ENCODE results near the gene HOXA1. TPM values are rescaled to one million over a fixed set of nuclear protein-coding genes. Genes with fewer than 3 reads are reported as not detected.
"Not testable (repeated sequence)": the region's sequence is repeated elsewhere in the genome, so short reads cannot be mapped to it uniquely, and the experiment has no call there.

Gene HOXA1
- total RNA-seq, 1 donor from 2014 or later = 0.16 TPM

DNA sequence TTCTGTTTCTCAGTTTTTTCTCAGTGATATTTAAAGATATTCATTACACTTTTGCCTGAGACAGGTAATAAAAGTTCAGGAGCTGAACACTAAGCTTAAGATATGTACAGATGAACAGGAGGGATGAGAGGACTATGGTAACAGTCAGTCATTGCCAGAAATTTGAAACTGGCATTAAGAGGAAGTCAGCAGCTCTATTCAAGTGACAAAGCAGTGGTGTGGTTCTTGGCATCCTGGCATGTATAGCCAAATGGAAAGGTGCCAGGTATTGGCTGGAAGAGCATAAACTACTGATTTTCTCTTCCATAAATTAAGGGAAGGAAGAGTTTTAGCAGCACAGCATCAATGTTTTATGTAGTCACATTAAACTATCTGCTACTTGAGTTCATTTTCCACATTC lies 22.7 kb downstream of the HOXA1 start:
- DNase-seq (ENCODE audit: low spot score) = no peak
- H3K36me3 Mint-ChIP-seq (ENCODE audit: low read depth) = no peaks in the 10 kb centered on the region
- no peak overlapping the region for H3K4me3 Mint-ChIP-seq (ENCODE audit: low read depth)
- H3K4me1 Mint-ChIP-seq (ENCODE audit: low read depth) = no peaks in the 10 kb centered on the region
- H3K27me3 Mint-ChIP-seq (ENCODE audit: low read depth) = peaks cover 4% of the 10 kb centered on the region
- H3K9me3 Mint-ChIP-seq = no peaks in the 10 kb centered on the region
- intact Hi-C loops (cut with micrococcal nuclease) = no loop called here
- no peak overlapping the region for H3K27ac Mint-ChIP-seq

DNA sequence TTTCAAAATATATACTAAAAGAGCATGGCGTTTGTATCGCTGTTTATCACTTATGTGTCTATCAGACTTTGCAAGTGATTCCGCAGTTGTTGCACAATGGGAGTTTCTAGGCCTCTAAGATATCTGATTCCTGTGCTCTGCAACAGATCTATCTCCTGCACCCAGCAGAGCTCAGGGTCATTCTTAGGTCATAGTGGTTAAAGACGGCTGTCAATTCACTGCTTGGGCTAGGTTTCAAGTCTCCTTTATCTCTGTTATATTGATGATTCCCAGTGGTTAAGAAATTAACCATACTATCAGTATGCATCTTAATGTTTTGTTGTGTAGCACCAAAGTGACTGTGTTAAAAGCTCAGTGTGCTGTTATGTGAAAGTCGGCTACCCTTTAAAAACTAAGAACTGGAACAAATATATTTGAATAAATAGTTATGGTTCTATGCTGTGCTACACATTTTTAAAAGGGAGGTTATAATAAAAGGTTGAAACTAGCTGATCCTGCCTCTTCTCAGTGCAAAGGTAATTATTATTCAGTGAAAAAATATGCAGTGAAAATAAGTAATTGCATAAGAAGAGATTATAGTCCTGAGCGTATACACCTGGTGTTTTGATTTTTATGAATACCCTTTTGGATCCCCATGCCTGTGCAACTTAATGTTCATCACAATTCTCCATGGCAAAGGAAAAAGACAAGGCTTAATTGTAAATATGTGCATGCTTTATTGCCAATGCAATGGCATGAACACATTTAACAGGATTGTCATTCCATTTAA lies 24.0 kb downstream of the HOXA1 start:
- Mint-ChIP-seq H3K36me3 (ENCODE audit: low read depth) (no peaks in the 10 kb centered on the region), H3K27ac (no peak overlapping the region), H3K4me1 (ENCODE audit: low read depth) (no peaks in the 10 kb centered on the region), H3K9me3 (no peaks in the 10 kb centered on the region), H3K4me3 (ENCODE audit: low read depth) (no peak overlapping the region), H3K27me3 (ENCODE audit: low read depth) (peaks cover 5% of the 10 kb centered on the region)
- intact Hi-C loops (cut with micrococcal nuclease) = no loop called here
- no peak for DNase-seq (ENCODE audit: low spot score)

DNA sequence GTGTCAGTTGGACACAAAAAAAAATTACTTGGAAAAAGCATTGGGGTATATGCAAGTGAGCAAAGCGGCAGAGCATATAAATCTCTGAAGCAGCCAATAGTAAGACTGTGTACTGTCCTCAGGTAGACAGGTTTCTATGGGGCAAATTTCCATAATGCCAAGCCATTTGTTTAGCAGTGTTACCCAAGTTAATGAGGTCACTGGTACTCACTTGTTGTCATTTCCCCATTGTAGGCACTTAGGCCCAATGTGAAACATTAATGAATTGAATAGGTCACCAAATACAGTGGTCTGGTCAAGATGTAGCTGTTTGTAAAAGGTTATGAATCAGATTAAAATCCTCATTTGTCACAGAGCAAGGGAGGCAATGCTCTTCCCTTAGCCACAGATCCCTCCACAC lies 27.5 kb downstream of the HOXA1 start:
- H3K9me3 Mint-ChIP-seq = no peaks in the 10 kb centered on the region
- no peaks in the 10 kb centered on the region for H3K4me1 Mint-ChIP-seq (ENCODE audit: low read depth)
- H3K27me3 Mint-ChIP-seq (ENCODE audit: low read depth) = peaks cover 3% of the 10 kb centered on the region
- no peaks in the 10 kb centered on the region for H3K36me3 Mint-ChIP-seq (ENCODE audit: low read depth)
- H3K4me3 Mint-ChIP-seq (ENCODE audit: low read depth) = no peak overlapping the region
- intact Hi-C loops (cut with micrococcal nuclease) = no loop called here
- no peak overlapping the region for H3K27ac Mint-ChIP-seq
- DNase-seq (ENCODE audit: low spot score) = no peak

DNA sequence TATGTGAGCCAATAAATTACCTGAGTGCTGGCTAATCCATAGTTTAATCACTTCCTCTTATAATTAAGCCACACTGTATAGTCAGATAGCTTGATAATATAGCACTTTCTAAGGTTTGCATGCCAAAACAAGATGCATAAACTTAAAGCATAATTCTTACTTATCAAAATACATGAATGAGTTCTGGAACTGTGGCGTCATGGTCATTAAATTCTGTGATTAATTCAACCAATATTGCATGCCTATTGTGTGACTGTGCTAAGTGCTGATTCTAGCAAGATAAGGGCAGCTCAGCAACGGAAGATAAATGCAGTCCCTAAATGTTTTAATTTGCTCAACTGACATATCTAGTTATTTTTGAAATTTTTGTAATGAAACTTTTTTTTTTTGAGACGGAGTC lies 29.7 kb downstream of the HOXA1 start:
- H3K9me3 Mint-ChIP-seq = no peaks in the 10 kb centered on the region
- H3K27me3 Mint-ChIP-seq (ENCODE audit: low read depth) = peaks cover 3% of the 10 kb centered on the region

DNA sequence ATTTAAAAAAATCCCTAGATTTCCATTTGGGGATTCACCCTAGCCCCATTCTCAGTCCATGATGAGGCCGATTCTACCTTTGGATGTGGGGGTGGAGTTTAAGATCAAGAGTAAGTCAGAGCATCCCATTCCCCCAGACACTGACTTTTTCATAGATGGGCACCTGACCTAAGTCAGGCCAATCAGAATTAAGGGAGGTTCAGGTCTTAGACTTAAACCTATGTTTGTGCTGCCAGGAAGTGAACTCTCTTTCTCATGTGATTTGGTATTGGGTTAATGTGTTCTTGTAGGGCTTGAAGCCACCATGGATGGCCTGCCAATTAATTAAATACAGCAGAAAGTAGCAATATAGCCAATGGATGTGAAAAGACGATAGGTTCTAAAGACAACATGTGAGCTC lies 30.1 kb downstream of the HOXA1 start:
- Mint-ChIP-seq H3K27me3 (ENCODE audit: low read depth) (peaks cover 7% of the 10 kb centered on the region), H3K36me3 (ENCODE audit: low read depth) (no peaks in the 10 kb centered on the region), H3K4me3 (ENCODE audit: low read depth) (no peak overlapping the region), H3K4me1 (ENCODE audit: low read depth) (no peaks in the 10 kb centered on the region), H3K27ac (no peak overlapping the region), H3K9me3 (no peaks in the 10 kb centered on the region)
- intact Hi-C loops (cut with micrococcal nuclease) = no loop called here
- DNase-seq (ENCODE audit: low spot score) = no peak

More for the DNA sequence above, 29.7 kb downstream of the HOXA1 start:
- DNase-seq (ENCODE audit: low spot score) = no peak
- Mint-ChIP-seq H3K27ac (no peak overlapping the region), H3K4me1 (ENCODE audit: low read depth) (no peaks in the 10 kb centered on the region), H3K4me3 (ENCODE audit: low read depth) (no peak overlapping the region), H3K36me3 (ENCODE audit: low read depth) (no peaks in the 10 kb centered on the region)
- intact Hi-C loops (cut with micrococcal nuclease) = no loop called here

DNA sequence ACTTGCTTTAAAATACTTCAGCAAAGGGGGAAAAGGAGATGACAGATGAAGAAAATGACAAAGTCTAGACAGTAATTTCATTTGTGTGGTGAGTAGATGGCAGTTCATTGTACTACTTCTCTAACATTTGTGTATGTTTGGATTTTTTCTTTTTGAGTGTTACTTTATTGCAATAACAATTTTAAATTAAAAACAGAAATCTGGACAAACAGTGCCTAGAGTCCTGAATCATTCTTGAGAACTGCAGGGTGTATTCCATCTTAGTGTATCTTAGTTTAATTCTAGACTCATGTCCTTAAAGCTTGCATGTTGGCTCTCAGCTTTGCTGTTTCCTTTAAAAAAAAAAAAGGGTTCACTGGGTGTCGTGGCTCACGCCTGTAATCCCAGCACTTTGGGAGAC lies 31.1 kb downstream of the HOXA1 start:
- Mint-ChIP-seq H3K27ac (no peak overlapping the region), H3K4me3 (ENCODE audit: low read depth) (no peak overlapping the region), H3K36me3 (ENCODE audit: low read depth) (no peaks in the 10 kb centered on the region), H3K9me3 (no peaks in the 10 kb centered on the region), H3K4me1 (ENCODE audit: low read depth) (no peaks in the 10 kb centered on the region), H3K27me3 (ENCODE audit: low read depth) (peaks cover 12% of the 10 kb centered on the region)
- intact Hi-C loops (cut with micrococcal nuclease) = no loop called here
- no peak for DNase-seq (ENCODE audit: low spot score)

DNA sequence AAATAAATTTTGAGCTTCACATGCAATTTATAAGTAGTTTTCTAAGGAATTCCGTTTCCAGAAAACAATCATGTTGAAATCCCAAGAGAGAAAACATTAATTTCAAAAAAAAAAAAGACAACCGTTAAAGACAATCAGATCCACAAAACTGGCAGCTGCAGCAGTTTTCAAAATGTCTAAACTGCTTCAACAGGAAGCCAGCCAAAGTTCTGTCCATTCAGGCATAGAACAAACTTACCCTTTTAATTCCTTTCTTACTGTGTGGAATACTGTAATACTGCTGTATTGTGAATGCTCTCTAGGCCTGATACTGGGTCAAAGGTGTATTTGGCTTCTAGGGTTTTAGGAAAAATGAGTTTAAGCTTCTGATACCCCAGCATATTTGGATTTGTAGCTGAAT lies 31.6 kb downstream of the HOXA1 start:
- H3K4me1 Mint-ChIP-seq (ENCODE audit: low read depth) = no peaks in the 10 kb centered on the region
- no peak overlapping the region for H3K27ac Mint-ChIP-seq
- peaks cover 16% of the 10 kb centered on the region for H3K27me3 Mint-ChIP-seq (ENCODE audit: low read depth)
- no peak overlapping the region for H3K4me3 Mint-ChIP-seq (ENCODE audit: low read depth)
- DNase-seq (ENCODE audit: low spot score) = no peak
- intact Hi-C loops (cut with micrococcal nuclease) = no loop called here
- H3K36me3 Mint-ChIP-seq (ENCODE audit: low read depth) = no peaks in the 10 kb centered on the region
- H3K9me3 Mint-ChIP-seq = no peaks in the 10 kb centered on the region

DNA sequence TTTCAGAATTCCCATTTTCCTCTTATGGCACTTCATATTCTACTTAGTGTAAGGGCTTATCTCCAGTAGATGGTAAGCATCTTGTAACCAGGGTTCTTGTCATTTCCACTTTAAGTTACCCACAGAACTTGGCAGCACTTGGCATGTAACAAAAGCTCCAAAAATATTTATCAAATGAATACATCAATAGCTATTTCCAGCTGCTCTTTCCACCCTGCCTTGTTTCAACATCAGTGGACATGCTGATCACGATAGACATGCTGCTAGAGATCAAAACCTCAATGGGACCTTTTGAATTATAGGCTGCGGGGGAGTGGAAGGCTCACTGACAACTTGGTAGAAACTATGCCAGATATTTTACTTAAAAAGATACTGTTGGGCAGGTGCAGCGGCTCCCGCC lies 32.9 kb downstream of the HOXA1 start:
- Mint-ChIP-seq H3K9me3 (no peaks in the 10 kb centered on the region), H3K4me1 (ENCODE audit: low read depth) (no peaks in the 10 kb centered on the region), H3K27me3 (ENCODE audit: low read depth) (peaks cover 17% of the 10 kb centered on the region), H3K27ac (no peak overlapping the region), H3K36me3 (ENCODE audit: low read depth) (no peaks in the 10 kb centered on the region), H3K4me3 (ENCODE audit: low read depth) (no peak overlapping the region)
- no peak for DNase-seq (ENCODE audit: low spot score)
- intact Hi-C loops (cut with micrococcal nuclease) = no loop called here

DNA sequence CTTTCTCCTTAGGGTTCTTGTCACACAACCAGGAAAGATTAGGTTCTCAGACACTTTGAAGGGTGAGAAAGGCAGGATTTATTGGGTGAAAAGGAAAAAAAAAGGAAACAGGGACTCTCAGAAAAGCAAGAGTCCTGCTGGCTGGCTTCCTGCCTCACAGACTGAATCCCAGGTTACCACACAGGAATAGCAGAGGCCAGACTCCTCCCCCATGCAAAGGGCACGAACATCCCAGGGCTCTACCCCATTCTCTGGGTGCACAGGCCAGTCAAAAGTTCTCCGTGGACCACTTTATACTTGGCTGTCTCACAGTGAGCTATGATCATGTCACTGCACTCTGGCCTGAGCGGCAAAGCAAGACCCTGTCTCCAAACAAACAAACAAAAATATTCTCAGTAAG lies 42.6 kb downstream of the HOXA1 start:
- Mint-ChIP-seq H3K36me3 (ENCODE audit: low read depth) (no peaks in the 10 kb centered on the region), H3K9me3 (no peaks in the 10 kb centered on the region), H3K4me1 (ENCODE audit: low read depth) (no peaks in the 10 kb centered on the region), H3K27ac (no peak overlapping the region), H3K4me3 (ENCODE audit: low read depth) (no peak overlapping the region), H3K27me3 (ENCODE audit: low read depth) (peaks cover 5% of the 10 kb centered on the region)
- DNase-seq (ENCODE audit: low spot score) = no peak
- intact Hi-C loops (cut with micrococcal nuclease) = no loop called here

DNA sequence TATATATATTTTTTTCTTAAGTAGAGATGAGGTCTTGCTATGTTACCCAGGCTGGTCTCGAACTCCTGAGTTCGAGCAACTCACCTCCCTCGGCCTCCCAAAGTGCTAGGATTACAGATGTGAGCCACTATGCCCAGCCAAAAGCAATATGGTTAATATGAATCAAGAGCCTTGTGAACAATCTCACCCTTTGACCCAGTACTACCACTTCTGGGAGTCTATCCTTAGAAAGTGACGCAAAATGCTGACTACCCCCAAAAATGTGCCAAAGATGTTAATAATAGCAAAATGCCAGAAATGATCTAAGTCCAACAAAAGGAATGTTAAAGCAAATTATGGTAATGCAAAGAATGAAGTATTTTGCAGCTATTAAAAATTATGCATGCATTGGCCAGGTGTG lies 44.3 kb downstream of the HOXA1 start:
- Mint-ChIP-seq H3K27me3 (ENCODE audit: low read depth) (peaks cover 5% of the 10 kb centered on the region), H3K36me3 (ENCODE audit: low read depth) (no peaks in the 10 kb centered on the region), H3K9me3 (no peaks in the 10 kb centered on the region), H3K4me3 (ENCODE audit: low read depth) (no peak overlapping the region), H3K27ac (no peak overlapping the region), H3K4me1 (ENCODE audit: low read depth) (no peaks in the 10 kb centered on the region)
- intact Hi-C loops (cut with micrococcal nuclease) = no loop called here
- no peak for DNase-seq (ENCODE audit: low spot score)

DNA sequence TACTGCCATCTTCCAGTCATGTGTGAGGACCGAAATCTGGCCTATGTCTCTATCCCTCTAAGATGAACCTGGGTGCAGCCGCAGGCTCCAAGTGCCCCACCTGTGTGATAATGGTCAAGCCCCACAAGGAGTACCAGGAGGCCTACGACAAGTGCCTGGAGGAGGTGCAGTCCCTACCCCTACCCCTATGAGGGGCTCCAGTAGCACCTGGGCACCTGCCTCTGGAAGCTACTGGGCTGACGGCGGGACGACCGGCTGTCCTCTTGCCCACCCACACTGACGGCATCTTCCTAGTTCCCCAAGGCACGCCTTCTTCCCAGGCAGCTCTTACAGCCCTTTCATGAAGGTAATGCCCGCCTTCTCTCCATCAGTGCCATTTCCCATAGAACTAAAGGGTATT lies 47.4 kb downstream of the HOXA1 start:
- Mint-ChIP-seq H3K27ac (no peak overlapping the region), H3K9me3 (no peaks in the 10 kb centered on the region), H3K27me3 (ENCODE audit: low read depth) (peaks cover under 1% of the 10 kb centered on the region), H3K36me3 (ENCODE audit: low read depth) (no peaks in the 10 kb centered on the region), H3K4me3 (ENCODE audit: low read depth) (no peak overlapping the region), H3K4me1 (ENCODE audit: low read depth) (no peaks in the 10 kb centered on the region)
- intact Hi-C loops (cut with micrococcal nuclease) = no loop called here
- no peak for DNase-seq (ENCODE audit: low spot score)

DNA sequence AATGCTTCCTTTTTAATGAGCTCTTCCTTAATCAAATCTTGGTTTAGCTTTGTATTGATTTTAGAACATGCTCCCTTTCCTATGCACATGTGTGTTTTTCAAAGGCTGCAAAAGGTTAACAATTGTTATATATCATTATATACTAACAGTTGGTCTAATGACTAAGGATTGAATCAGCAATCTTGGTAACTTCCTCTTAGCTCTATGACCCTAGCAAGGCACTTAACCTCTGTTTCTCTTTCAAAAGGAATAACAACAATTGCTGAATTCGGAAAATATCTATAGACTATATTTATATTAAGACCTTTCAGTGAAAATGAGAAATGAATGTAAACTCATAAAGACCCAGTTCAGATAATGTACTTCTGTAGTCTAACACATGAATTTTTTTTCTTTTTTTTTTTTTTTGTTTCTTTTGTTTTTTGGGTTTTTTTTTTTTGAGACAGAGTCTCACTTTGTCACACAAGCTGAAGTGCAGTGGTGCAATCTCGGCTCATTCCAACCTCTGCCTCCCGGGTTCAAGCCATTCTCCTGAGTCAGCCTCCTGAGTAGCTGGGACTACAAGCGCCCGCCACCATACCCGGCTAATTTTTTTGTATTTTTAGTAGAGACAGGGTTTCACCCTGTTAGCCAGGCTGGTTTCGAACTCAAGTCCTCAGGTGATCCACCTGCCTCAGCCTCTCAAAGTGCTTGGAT lies 48.8 kb downstream of the HOXA1 start:
- H3K27me3 Mint-ChIP-seq (ENCODE audit: low read depth) = peaks cover 2% of the 10 kb centered on the region
- no peaks in the 10 kb centered on the region for H3K36me3 Mint-ChIP-seq (ENCODE audit: low read depth)

DNA sequence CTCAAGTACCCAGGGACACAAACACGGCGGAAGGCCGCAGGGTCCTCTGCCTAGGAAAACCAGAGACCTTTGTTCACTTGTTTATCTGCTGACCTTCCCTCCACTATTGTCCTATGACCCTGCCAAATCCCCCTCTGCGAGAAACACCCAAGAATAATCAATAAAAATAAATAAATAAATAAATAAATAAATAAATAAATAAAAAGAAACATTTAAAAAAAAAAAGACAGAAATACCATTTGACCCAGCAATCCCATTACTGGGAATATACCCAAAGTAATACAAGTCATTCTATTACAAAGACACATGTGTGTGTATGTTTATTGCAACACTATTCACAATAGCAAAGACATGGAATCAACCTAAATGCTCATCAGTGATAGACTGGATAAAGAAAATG lies 49.8 kb downstream of the HOXA1 start:
- H3K4me1 Mint-ChIP-seq (ENCODE audit: low read depth); H3K27ac Mint-ChIP-seq; DNase-seq (ENCODE audit: low spot score); H3K9me3 Mint-ChIP-seq; H3K36me3 Mint-ChIP-seq (ENCODE audit: low read depth); H3K27me3 Mint-ChIP-seq (ENCODE audit: low read depth); H3K4me3 Mint-ChIP-seq (ENCODE audit: low read depth); intact Hi-C loops (cut with micrococcal nuclease): not testable (repeated sequence)

More for the DNA sequence above, 48.8 kb downstream of the HOXA1 start:
- Mint-ChIP-seq H3K27ac (no peak overlapping the region), H3K9me3 (no peaks in the 10 kb centered on the region), H3K4me1 (ENCODE audit: low read depth) (no peaks in the 10 kb centered on the region), H3K4me3 (ENCODE audit: low read depth) (no peak overlapping the region)
- intact Hi-C loops (cut with micrococcal nuclease) = no loop called here
- DNase-seq (ENCODE audit: low spot score) = no peak

All from activated T-helper 2 cell treated with anti-CD3 and anti-CD28 coated beads, Interferon-gamma antibody, Interleukin-2, Interleukin-4, amounts not matched to agents 10 μg/mL and 5 μg/mL and 100 μg/mL, durations not matched to agents 14 hours and 24 hours and 36 hours (primary cell).